Loucy (cell line): ENCODE measurements around the gene TCEAL3.

Source experiments
- H2AFZ ChIP-seq: fragments of 200-600 bp; sonication (generic); 2 replicates; pipeline ENCODE4 v1.6.0; 2016; ENCODE audit warnings: antibody characterized with exemption, mild to moderate bottlenecking, low read length, moderate library complexity
- H3F3A ChIP-seq: fragments of 200-600 bp; 2 replicates; pipeline ENCODE4 v1.6.0; 2016; ENCODE audit warnings: antibody characterized with exemption, low read depth, mild to moderate bottlenecking
- H3K27me3 ChIP-seq: fragments of 200-600 bp; sonication (generic); 2 replicates; pipeline ENCODE4 v1.6.1; 2014; ENCODE audit warnings: low read length, mild to moderate bottlenecking; ENCODE audit not compliant: insufficient read depth, poor library complexity, severe bottlenecking
- H3K36me3 ChIP-seq: fragments of 200-600 bp; sonication (generic); 2 replicates; pipeline ENCODE4 v1.6.1; 2016; ENCODE audit warnings: low read length; ENCODE audit not compliant: insufficient read depth
- H3K4me1 ChIP-seq: fragments of 200-600 bp; sonication (generic); 2 replicates; pipeline ENCODE4 v1.5.1; 2014; ENCODE audit warnings: low read length, mild to moderate bottlenecking; ENCODE audit not compliant: insufficient read depth, poor library complexity, severe bottlenecking
- H3K4me2 ChIP-seq: fragments of 200-600 bp; sonication (generic); 2 replicates; pipeline ENCODE4 v1.6.0; 2014; ENCODE audit warnings: antibody characterized with exemption, low read length, low read depth, mild to moderate bottlenecking; ENCODE audit not compliant: poor library complexity, severe bottlenecking
- H3K4me3 ChIP-seq: fragments of 200-600 bp; sonication (generic); 2 replicates; pipeline ENCODE4 v1.5.1; 2014; ENCODE audit warnings: low read length, mild to moderate bottlenecking, mixed read lengths; ENCODE audit not compliant: poor library complexity, severe bottlenecking
- H3K79me2 ChIP-seq: fragments of 200-600 bp; sonication (generic); 2 replicates; pipeline ENCODE4 v1.6.1; 2014; ENCODE audit warnings: low read length; ENCODE audit not compliant: insufficient read depth
- H3K9ac ChIP-seq: fragments of 200-600 bp; sonication (generic); 2 replicates; pipeline ENCODE4 v1.6.0; 2014; ENCODE audit warnings: mild to moderate bottlenecking, low read depth, low read length, moderate library complexity; ENCODE audit not compliant: poor library complexity, severe bottlenecking
- H3K9me2 ChIP-seq: fragments of 200-600 bp; sonication (generic); replicated peaks from 2 replicates; pipeline ENCODE4 v1.6.1; 2016; ENCODE audit warnings: low read depth, low read length, mixed read lengths
- H3K9me3 ChIP-seq: fragments of 200-600 bp; sonication (generic); 2 replicates; pipeline ENCODE4 v1.6.1; 2014; ENCODE audit warnings: mild to moderate bottlenecking, antibody characterized with exemption, low read length, low read depth; ENCODE audit not compliant: insufficient read depth
- H4K20me1 ChIP-seq: fragments of 200-600 bp; sonication (generic); 2 replicates; pipeline ENCODE4 v1.6.0; 2014; ENCODE audit warnings: antibody characterized with exemption, low read length, mild to moderate bottlenecking; ENCODE audit not compliant: insufficient read depth, poor library complexity, severe bottlenecking
- EZH2phosphoT487 ChIP-seq: fragments of 200-600 bp; IDR thresholded peaks from 2 replicates; pipeline ENCODE4 v1.6.1; 2018; ENCODE audit warnings: antibody characterized with exemption, mild to moderate bottlenecking, moderate library complexity, borderline replicate concordance
- TF ChIP-seq, protein P1 (sequence below): fragments of 200-600 bp; sonication (generic); conservative IDR thresholded peaks from 2 replicates; pipeline ENCODE4 v1.5.1; 2014; ENCODE audit warnings: mild to moderate bottlenecking, antibody characterized with exemption, low read length

The TCEAL3 gene

DNA sequence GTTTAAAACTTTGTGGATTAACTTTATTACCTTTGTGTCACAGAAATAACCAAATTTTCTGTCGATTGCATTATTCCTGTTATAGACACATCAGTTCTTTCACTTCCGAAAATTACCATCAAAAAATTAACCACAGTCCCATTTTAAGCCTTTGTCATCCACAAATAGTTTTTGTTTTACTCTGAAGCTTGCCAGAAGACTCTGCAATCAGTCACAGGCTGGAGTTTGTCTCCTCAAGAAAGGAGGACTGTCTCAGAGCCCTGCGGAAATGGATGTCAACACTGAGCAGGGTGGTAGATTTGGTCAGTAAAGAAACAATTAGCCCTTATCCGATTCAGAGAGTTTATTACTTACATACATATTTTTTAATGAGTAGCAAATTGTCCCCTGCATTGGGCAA, 42.6 kb upstream of the TCEAL3 start:
- Histone ChIP-seq H3K79me2 (no peaks in the 10 kb centered on the region), H3K4me2 (no peak overlapping the region), H3K9me3 (no peaks in the 10 kb centered on the region), H3K4me3 (no peak overlapping the region), H3K9ac (no peak overlapping the region), H3F3A (no peaks in the 10 kb centered on the region), H3K27me3 (no peaks in the 10 kb centered on the region), H2AFZ (no peak overlapping the region), H3K4me1 (no peaks in the 10 kb centered on the region), H3K9me2 (no peaks in the 10 kb centered on the region), H4K20me1 (no peaks in the 10 kb centered on the region), H3K36me3 (no peaks in the 10 kb centered on the region)
- no peak for TF ChIP-seq EZH2phosphoT487
- TF ChIP-seq, protein P1, sequence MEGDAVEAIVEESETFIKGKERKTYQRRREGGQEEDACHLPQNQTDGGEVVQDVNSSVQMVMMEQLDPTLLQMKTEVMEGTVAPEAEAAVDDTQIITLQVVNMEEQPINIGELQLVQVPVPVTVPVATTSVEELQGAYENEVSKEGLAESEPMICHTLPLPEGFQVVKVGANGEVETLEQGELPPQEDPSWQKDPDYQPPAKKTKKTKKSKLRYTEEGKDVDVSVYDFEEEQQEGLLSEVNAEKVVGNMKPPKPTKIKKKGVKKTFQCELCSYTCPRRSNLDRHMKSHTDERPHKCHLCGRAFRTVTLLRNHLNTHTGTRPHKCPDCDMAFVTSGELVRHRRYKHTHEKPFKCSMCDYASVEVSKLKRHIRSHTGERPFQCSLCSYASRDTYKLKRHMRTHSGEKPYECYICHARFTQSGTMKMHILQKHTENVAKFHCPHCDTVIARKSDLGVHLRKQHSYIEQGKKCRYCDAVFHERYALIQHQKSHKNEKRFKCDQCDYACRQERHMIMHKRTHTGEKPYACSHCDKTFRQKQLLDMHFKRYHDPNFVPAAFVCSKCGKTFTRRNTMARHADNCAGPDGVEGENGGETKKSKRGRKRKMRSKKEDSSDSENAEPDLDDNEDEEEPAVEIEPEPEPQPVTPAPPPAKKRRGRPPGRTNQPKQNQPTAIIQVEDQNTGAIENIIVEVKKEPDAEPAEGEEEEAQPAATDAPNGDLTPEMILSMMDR = no peak

DNA sequence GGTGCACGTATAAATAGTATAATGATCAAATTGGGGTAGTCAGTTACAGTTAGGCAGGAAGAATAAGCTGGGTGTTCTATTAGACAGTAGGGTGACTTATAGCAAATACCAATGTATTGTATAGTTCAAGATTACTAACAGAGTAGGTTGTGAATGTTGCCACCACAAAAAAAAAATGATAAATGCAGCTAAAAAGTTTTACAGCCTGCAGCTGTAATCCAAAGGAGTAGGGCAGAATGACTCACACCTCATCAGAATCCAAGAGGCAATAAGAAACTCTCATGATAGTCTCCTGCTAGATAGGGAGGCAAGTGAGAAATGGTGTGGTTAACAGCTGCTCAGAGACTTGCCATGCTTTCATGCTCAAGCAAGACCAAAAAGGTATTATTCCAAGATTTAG, 42.0 kb upstream of the TCEAL3 start:
- H3F3A ChIP-seq = no peaks in the 10 kb centered on the region
- H3K4me2 ChIP-seq = no peak overlapping the region
- no peaks in the 10 kb centered on the region for H3K4me1 ChIP-seq
- H3K27me3 ChIP-seq = no peaks in the 10 kb centered on the region
- H4K20me1 ChIP-seq = no peaks in the 10 kb centered on the region
- H3K36me3 ChIP-seq = no peaks in the 10 kb centered on the region
- H3K9me3 ChIP-seq = no peaks in the 10 kb centered on the region
- no peak overlapping the region for H3K4me3 ChIP-seq
- no peaks in the 10 kb centered on the region for H3K9me2 ChIP-seq
- H3K79me2 ChIP-seq = no peaks in the 10 kb centered on the region
- no peak for TF ChIP-seq EZH2phosphoT487
- TF ChIP-seq, protein P1 = no peak
- H3K9ac ChIP-seq = no peak overlapping the region
- H2AFZ ChIP-seq = no peak overlapping the region

DNA sequence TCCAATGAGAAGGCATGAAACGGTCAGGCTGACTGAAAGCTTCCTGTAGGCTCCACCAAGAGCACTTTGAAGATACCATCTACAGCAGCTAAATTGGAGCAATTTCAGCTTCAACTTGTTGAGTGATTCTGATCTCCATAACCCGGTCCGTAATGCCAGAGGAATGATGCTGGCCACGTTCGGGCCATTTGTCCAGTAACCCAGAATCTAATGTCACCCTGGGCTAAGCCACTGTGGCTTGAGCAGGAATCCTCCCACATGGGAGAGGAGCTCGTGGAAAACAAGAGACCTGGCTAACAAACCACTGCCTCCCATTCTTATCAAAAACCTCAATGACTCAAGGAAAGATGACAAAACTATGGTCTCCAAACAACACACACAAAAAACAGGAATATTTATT, 36.6 kb upstream of the TCEAL3 start:
- TF ChIP-seq, protein P1 = no peak
- TF ChIP-seq EZH2phosphoT487 = no peak
- H3K4me1 ChIP-seq = no peaks in the 10 kb centered on the region
- no peak overlapping the region for H3K4me3 ChIP-seq
- H3K9me2 ChIP-seq = no peaks in the 10 kb centered on the region
- H3K79me2 ChIP-seq = no peaks in the 10 kb centered on the region
- H3F3A ChIP-seq = no peaks in the 10 kb centered on the region
- H3K36me3 ChIP-seq = no peaks in the 10 kb centered on the region
- H3K9me3 ChIP-seq = no peaks in the 10 kb centered on the region
- no peaks in the 10 kb centered on the region for H4K20me1 ChIP-seq
- H3K27me3 ChIP-seq = no peaks in the 10 kb centered on the region
- no peak overlapping the region for H3K9ac ChIP-seq
- no peak overlapping the region for H2AFZ ChIP-seq
- H3K4me2 ChIP-seq = no peak overlapping the region
